ENCODE measurements around the gene TSEN34.
"Not testable (repeated sequence)": the region's sequence is repeated elsewhere in the genome, so short reads cannot be mapped to it uniquely, and the experiment has no call there.

Gene TSEN34

GRCh38 chr19:54240372-54241336 is 49.5 kb downstream of the TSEN34 start:
- DNase-seq = not testable (repeated sequence)

- DNase-seq = not testable (repeated sequence)
Observed at GRCh38 chr19:54242234-54242633, 51.1 kb downstream of the TSEN34 start.

GRCh38 chr19:54242646-54243045 is 51.5 kb downstream of the TSEN34 start, which contains the start of gene LILRA6:
Gene LILRA6, minus strand, starts transcription at chr19:54242790.
- peak; percentile 4 for DNase-seq

DNA sequence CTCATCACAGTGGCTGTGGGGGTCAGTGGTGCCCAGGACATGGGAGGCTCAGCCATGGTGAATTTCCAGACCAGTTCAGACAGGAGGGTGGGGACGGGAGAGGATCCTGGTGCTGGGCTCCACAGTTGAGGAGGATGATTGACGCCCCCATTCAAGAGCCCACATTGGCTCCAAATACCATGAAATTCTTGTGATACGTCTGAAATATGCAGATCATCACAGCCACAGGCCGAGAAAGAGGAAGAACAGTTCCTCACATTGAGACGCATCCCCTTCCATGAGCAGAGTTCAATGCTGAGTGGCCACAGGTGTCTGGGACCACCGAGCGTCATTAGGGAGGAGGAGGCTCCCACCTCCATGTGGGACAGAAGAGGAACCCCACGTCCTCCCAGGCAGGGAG is 52.7 kb downstream of the TSEN34 start:
- DNase-seq = not testable (repeated sequence)
